ENCODE results near the gene PSMD14. TPM values are rescaled to one million over a fixed set of nuclear protein-coding genes. Genes with fewer than 3 reads are reported as not detected.

The PSMD14 gene
- total and polyA plus RNA-seq, 4 donors, result 54.2 to 67.8 (median 61.4) TPM

GRCh38 chr2:161391737-161392506 lies 83.7 kb downstream of the PSMD14 start:
- H3K27me3 ChIP-seq (ENCODE audit: control insufficient read depth, insufficient read depth, low read length), result no peaks in the 10 kb centered on the region
- no peaks in the 10 kb centered on the region for H3K9me3 ChIP-seq (ENCODE audit: control insufficient read depth, insufficient read depth, low read length)
- no peak overlapping the region for H3K27ac ChIP-seq (ENCODE audit: low read depth, low read length)
- no CpG with 5 or more reads among the region's 4 CpGs for WGBS (ENCODE audit: insufficient coverage)
- H3K36me3 ChIP-seq (ENCODE audit: control insufficient read depth, insufficient read depth, low read length), result peaks cover 4% of the 10 kb centered on the region
- no peak for DNase-seq (ENCODE audit: low read depth in 4 of 6, low spot score in 6 of 6)
- no peaks in the 10 kb centered on the region for H3K4me1 ChIP-seq (ENCODE audit: control insufficient read depth, insufficient read depth, low read length)
- no peak overlapping the region for H3K4me3 ChIP-seq (ENCODE audit: low read depth, low read length)

GRCh38 chr2:161400076-161400475 lies 91.9 kb downstream of the PSMD14 start:
- H3K36me3 ChIP-seq (ENCODE audit: control insufficient read depth, insufficient read depth, low read length), result peaks cover 4% of the 10 kb centered on the region
- no peak overlapping the region for H3K27ac ChIP-seq (ENCODE audit: low read depth, low read length)
- H3K27me3 ChIP-seq (ENCODE audit: control insufficient read depth, insufficient read depth, low read length), result no peaks in the 10 kb centered on the region
- DNase-seq (ENCODE audit: low read depth in 4 of 6, low spot score in 6 of 6), result no peak
- H3K9me3 ChIP-seq (ENCODE audit: control insufficient read depth, insufficient read depth, low read length), result no peaks in the 10 kb centered on the region
- H3K4me1 ChIP-seq (ENCODE audit: control insufficient read depth, insufficient read depth, low read length), result no peaks in the 10 kb centered on the region
- no peak overlapping the region for H3K4me3 ChIP-seq (ENCODE audit: low read depth, low read length)
- WGBS (ENCODE audit: insufficient coverage), result no CpG with 5 or more reads among the region's 2 CpGs

- no CpG with 5 or more reads among the region's 4 CpGs for WGBS (ENCODE audit: insufficient coverage)
- no peaks in the 10 kb centered on the region for H3K4me1 ChIP-seq (ENCODE audit: control insufficient read depth, insufficient read depth, low read length)
- no peak for DNase-seq (ENCODE audit: low read depth in 4 of 6, low spot score in 6 of 6)
These were observed 94.1 kb downstream of the PSMD14 start for GRCh38 chr2:161402297-161402696.

GRCh38 chr2:161406316-161406715 lies 98.1 kb downstream of the PSMD14 start:
- Histone ChIP-seq H3K36me3 (ENCODE audit: control insufficient read depth, insufficient read depth, low read length) (no peaks in the 10 kb centered on the region), H3K4me3 (ENCODE audit: low read depth, low read length) (no peak overlapping the region), H3K4me1 (ENCODE audit: control insufficient read depth, insufficient read depth, low read length) (no peaks in the 10 kb centered on the region), H3K27me3 (ENCODE audit: control insufficient read depth, insufficient read depth, low read length) (no peaks in the 10 kb centered on the region), H3K27ac (ENCODE audit: low read depth, low read length) (no peak overlapping the region), H3K9me3 (ENCODE audit: control insufficient read depth, insufficient read depth, low read length) (no peaks in the 10 kb centered on the region)
- DNase-seq (ENCODE audit: low read depth in 4 of 6, low spot score in 6 of 6), result peak in 1 of 6 donors; percentile 39
- 74% methylated on average over 5 of the region's 5 CpGs for WGBS (ENCODE audit: insufficient coverage)

More at GRCh38 chr2:161402297-161402696, 94.1 kb downstream of the PSMD14 start:
- Histone ChIP-seq H3K27ac (ENCODE audit: low read depth, low read length) (no peak overlapping the region), H3K9me3 (ENCODE audit: control insufficient read depth, insufficient read depth, low read length) (no peaks in the 10 kb centered on the region), H3K27me3 (ENCODE audit: control insufficient read depth, insufficient read depth, low read length) (no peaks in the 10 kb centered on the region), H3K36me3 (ENCODE audit: control insufficient read depth, insufficient read depth, low read length) (no peaks in the 10 kb centered on the region), H3K4me3 (ENCODE audit: low read depth, low read length) (no peak overlapping the region)

- no peaks in the 10 kb centered on the region for H3K36me3 ChIP-seq (ENCODE audit: control insufficient read depth, insufficient read depth, low read length)
- no peaks in the 10 kb centered on the region for H3K27me3 ChIP-seq (ENCODE audit: control insufficient read depth, insufficient read depth, low read length)
- H3K4me3 ChIP-seq (ENCODE audit: low read depth, low read length), result no peak overlapping the region
- no peak for DNase-seq (ENCODE audit: low read depth in 4 of 6, low spot score in 6 of 6)
- no peaks in the 10 kb centered on the region for H3K4me1 ChIP-seq (ENCODE audit: control insufficient read depth, insufficient read depth, low read length)
- no peak overlapping the region for H3K27ac ChIP-seq (ENCODE audit: low read depth, low read length)
- H3K9me3 ChIP-seq (ENCODE audit: control insufficient read depth, insufficient read depth, low read length), result no peaks in the 10 kb centered on the region
- WGBS (ENCODE audit: insufficient coverage), result no CpG with 5 or more reads among the region's 2 CpGs
These were observed 99.4 kb downstream of the PSMD14 start for GRCh38 chr2:161407597-161407996.

- H3K4me1 ChIP-seq (ENCODE audit: control insufficient read depth, insufficient read depth, low read length), result peaks cover 4% of the 10 kb centered on the region
- no peaks in the 10 kb centered on the region for H3K9me3 ChIP-seq (ENCODE audit: control insufficient read depth, insufficient read depth, low read length)
- no peak overlapping the region for H3K4me3 ChIP-seq (ENCODE audit: low read depth, low read length)
- peaks cover 18% of the 10 kb centered on the region for H3K27me3 ChIP-seq (ENCODE audit: control insufficient read depth, insufficient read depth, low read length)
- H3K27ac ChIP-seq (ENCODE audit: low read depth, low read length), result no peak overlapping the region
- DNase-seq (ENCODE audit: low read depth in 4 of 6, low spot score in 6 of 6), result peak in 1 of 6 donors; percentile 77
- no peaks in the 10 kb centered on the region for H3K36me3 ChIP-seq (ENCODE audit: control insufficient read depth, insufficient read depth, low read length)
- WGBS (ENCODE audit: insufficient coverage), result no CpG with 5 or more reads among the region's 1 CpG
These were observed 101.2 kb downstream of the PSMD14 start for GRCh38 chr2:161409308-161409907.

- no peak overlapping the region for H3K27ac ChIP-seq (ENCODE audit: low read depth, low read length)
- H3K27me3 ChIP-seq (ENCODE audit: control insufficient read depth, insufficient read depth, low read length), result peaks cover 47% of the 10 kb centered on the region
- H3K4me3 ChIP-seq (ENCODE audit: low read depth, low read length), result no peak overlapping the region
- H3K36me3 ChIP-seq (ENCODE audit: control insufficient read depth, insufficient read depth, low read length), result no peaks in the 10 kb centered on the region
- H3K9me3 ChIP-seq (ENCODE audit: control insufficient read depth, insufficient read depth, low read length), result no peaks in the 10 kb centered on the region
- peaks cover 28% of the 10 kb centered on the region for H3K4me1 ChIP-seq (ENCODE audit: control insufficient read depth, insufficient read depth, low read length)
- peak in 1 of 6 donors; percentile 25 for DNase-seq (ENCODE audit: low read depth in 4 of 6, low spot score in 6 of 6)
These were observed 104.1 kb downstream of the PSMD14 start for GRCh38 chr2:161412346-161412745.

GRCh38 chr2:161414042-161415033 lies 106.1 kb downstream of the PSMD14 start:
- no peaks in the 10 kb centered on the region for H3K9me3 ChIP-seq (ENCODE audit: control insufficient read depth, insufficient read depth, low read length)
- WGBS (ENCODE audit: insufficient coverage), result 2% methylated on average over 63 of the region's 69 CpGs
- H3K4me1 ChIP-seq (ENCODE audit: control insufficient read depth, insufficient read depth, low read length), result peaks cover 38% of the 10 kb centered on the region
- H3K4me3 ChIP-seq (ENCODE audit: low read depth, low read length), result peak overlapping the region; percentile 32
- no peaks in the 10 kb centered on the region for H3K36me3 ChIP-seq (ENCODE audit: control insufficient read depth, insufficient read depth, low read length)
- no peak overlapping the region for H3K27ac ChIP-seq (ENCODE audit: low read depth, low read length)
- DNase-seq (ENCODE audit: low read depth in 4 of 6, low spot score in 6 of 6), result peak in 2 of 6 donors; percentile 28 to 72
- H3K27me3 ChIP-seq (ENCODE audit: control insufficient read depth, insufficient read depth, low read length), result peaks cover 67% of the 10 kb centered on the region

Measured in spinal cord (tissue), 10 donors.